ENCODE data around the gene ALKBH3. TPM values are rescaled to one million over a fixed set of nuclear protein-coding genes. Genes with fewer than 3 reads are reported as not detected.

Gene ALKBH3
- total RNA-seq, 2 donors from 2014 or later, result 10.5 to 19.8 TPM

- H3K27me3 ChIP-seq, result no peaks in the 10 kb centered on the region
- no peaks in the 10 kb centered on the region for H3K9me3 ChIP-seq
- TF ChIP-seq, protein P1, sequence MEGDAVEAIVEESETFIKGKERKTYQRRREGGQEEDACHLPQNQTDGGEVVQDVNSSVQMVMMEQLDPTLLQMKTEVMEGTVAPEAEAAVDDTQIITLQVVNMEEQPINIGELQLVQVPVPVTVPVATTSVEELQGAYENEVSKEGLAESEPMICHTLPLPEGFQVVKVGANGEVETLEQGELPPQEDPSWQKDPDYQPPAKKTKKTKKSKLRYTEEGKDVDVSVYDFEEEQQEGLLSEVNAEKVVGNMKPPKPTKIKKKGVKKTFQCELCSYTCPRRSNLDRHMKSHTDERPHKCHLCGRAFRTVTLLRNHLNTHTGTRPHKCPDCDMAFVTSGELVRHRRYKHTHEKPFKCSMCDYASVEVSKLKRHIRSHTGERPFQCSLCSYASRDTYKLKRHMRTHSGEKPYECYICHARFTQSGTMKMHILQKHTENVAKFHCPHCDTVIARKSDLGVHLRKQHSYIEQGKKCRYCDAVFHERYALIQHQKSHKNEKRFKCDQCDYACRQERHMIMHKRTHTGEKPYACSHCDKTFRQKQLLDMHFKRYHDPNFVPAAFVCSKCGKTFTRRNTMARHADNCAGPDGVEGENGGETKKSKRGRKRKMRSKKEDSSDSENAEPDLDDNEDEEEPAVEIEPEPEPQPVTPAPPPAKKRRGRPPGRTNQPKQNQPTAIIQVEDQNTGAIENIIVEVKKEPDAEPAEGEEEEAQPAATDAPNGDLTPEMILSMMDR (IDR thresholded peaks at IDR 0.05), result no peak
- DNase-seq (ENCODE audit: low spot score), result no peak
- no peak overlapping the region for H3K27ac ChIP-seq
- peaks cover 0 to 22% of the 10 kb centered on the region in 2 donors for H3K4me1 ChIP-seq
- H3K4me3 ChIP-seq, result no peak overlapping the region
- H3K36me3 ChIP-seq, result no peaks in the 10 kb centered on the region
These were observed 47.5 kb downstream of the ALKBH3 start for GRCh38 chr11:43927925-43928707.

DNA sequence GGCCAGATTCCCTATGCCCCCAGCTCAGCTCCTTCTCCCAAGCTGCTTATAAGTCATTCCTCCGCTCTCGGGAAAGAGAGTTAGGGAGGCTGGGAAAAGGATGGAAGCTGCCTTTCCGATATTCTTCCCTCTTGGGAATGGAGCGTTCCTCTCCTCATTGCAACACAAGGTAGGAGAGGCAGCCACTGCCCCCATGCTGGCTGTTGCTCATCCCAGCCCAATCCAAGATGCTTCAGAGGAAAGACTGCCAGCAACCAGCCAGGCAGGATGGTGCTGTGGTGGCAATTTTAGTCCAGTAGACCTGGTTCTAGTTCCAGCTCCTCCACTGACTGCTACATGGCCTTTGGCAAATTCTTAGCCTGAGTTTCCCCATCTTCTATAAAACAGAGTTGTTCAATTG lies 48.1 kb downstream of the ALKBH3 start:
- DNase-seq (ENCODE audit: low spot score), result no peak
- Histone ChIP-seq H3K27ac (no peak overlapping the region), H3K27me3 (no peaks in the 10 kb centered on the region), H3K4me1 (peaks cover 0 to 16% of the 10 kb centered on the region in 2 donors), H3K4me3 (no peak overlapping the region), H3K9me3 (no peaks in the 10 kb centered on the region), H3K36me3 (no peaks in the 10 kb centered on the region)
- TF ChIP-seq, protein P1 (IDR thresholded peaks at IDR 0.05), result no peak

DNA sequence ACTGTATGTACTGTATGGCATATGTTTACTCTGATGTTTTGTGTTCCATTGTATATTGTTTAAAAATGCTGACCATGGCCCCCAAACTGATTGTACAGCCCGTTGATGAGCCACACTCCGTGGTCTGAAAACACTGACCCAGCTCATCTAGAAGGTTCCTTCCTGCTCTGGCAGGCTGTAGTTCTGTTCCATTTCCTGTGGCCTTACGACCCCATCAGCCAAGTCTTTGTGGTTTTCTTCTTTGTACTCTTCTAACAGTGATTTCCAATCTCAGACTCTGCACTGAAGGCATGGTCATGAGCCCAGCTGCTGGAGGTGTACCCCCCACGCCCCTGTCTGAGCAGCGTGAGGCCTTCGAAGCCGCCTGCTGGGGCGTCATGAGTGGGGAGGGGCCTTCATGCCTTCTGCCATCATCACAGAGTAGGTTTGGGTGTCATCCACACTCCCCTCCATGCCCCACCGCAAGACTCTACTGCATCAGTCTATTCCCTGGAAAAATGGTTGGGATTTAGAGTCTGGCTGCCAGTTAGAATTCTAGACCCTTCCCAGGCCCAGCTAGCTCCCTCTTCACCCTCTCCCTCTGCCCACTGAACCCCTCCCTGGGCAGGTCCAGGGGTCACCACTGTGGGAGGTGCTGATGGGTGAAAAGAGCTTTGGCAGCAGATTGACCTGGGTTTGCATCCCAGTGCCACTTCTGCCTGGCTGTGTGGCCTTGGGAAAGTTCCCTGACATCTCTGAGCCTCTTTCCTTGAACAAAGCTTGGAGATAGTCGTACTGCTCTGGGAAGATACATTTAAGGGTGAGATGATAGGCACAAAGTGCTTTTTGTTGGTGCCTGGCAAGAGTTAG lies 50.5 kb downstream of the ALKBH3 start:
- no peak overlapping the region for H3K27ac ChIP-seq
- no peaks in the 10 kb centered on the region for H3K4me1 ChIP-seq
- no peaks in the 10 kb centered on the region for H3K9me3 ChIP-seq
- no peak overlapping the region for H3K4me3 ChIP-seq
- no peaks in the 10 kb centered on the region for H3K36me3 ChIP-seq
- no peaks in the 10 kb centered on the region for H3K27me3 ChIP-seq
- no peak for DNase-seq (ENCODE audit: low spot score)
- TF ChIP-seq, protein P1 (IDR thresholded peaks at IDR 0.05), result no peak

DNA sequence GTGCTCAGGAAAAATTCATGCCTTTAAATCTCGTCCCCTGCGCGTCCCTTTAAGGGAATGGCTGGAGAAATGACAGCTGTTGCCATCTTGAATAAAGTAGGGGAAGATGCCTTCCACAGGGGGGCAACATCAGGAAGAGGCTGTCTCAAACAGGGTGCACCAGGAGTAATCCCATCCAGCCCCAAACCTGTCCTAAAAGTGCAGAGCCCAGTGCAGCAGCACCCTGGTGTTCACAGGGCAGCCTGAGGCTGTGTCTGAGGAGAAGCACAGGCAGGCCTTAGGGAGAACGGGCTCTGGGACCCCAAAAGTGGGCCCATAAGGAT lies 51.0 kb downstream of the ALKBH3 start:
- Histone ChIP-seq H3K4me3 (no peak overlapping the region), H3K9me3 (no peaks in the 10 kb centered on the region), H3K27ac (no peak overlapping the region), H3K36me3 (no peaks in the 10 kb centered on the region), H3K27me3 (no peaks in the 10 kb centered on the region), H3K4me1 (no peaks in the 10 kb centered on the region)
- DNase-seq (ENCODE audit: low spot score), result no peak
- TF ChIP-seq, protein P1 (IDR thresholded peaks at IDR 0.05), result no peak

DNA sequence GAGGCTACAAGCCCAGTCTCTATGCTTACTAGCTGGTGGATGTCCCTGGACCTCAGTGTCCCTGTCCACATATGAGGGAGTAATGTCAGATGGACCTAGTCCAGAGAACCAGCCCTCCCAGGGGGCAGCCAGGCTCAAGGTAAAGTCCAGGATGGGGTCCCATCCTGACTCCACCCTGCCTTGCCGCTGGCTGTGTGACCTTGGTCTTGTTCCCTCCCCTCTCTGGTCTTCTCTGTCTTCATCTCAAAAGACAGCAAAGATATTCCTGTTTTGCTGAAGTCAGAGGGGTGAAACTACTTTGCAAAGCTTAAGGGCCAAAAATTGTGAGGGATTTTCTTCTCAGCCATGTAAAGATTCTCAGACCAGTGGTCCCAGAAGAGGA lies 52.6 kb downstream of the ALKBH3 start:
- H3K4me3 ChIP-seq, result no peak overlapping the region
- no peaks in the 10 kb centered on the region for H3K36me3 ChIP-seq
- no peaks in the 10 kb centered on the region for H3K9me3 ChIP-seq
- H3K27ac ChIP-seq, result no peak overlapping the region
- no peaks in the 10 kb centered on the region for H3K4me1 ChIP-seq
- no peaks in the 10 kb centered on the region for H3K27me3 ChIP-seq
- no peak for DNase-seq (ENCODE audit: low spot score)
- TF ChIP-seq, protein P1 (IDR thresholded peaks at IDR 0.05), result no peak

Data from right atrium auricular region (tissue), 2 donors.